ENCODE measurements around the gene LRRC4C. TPM values are rescaled to one million over a fixed set of nuclear protein-coding genes. Genes with fewer than 3 reads are reported as not detected.

Gene LRRC4C
- total RNA-seq, 3 donors from 2014 or later (not counting 1 experiment from before 2014, with no cell fraction given) = not detected

DNA sequence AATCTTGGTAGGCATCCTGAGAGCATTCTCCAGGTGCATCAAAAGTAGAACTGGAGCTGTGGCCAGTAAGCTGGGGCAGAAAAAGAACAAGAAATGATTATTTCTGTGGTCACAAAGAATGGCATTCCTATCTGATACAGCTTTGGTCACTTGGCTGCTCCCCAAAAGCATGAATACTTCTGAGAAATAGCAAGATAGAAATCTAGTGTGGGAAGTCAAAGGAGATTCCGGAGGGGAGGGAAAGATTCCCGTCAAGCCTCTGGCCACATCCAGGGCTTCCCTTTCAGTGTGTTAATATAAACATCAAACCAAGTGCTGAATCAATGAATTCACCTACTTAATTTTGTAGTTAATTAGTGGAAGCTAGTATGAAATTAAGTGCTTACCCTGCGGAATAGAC, 1185.4 kb downstream of the LRRC4C start:
- no peaks in the 10 kb centered on the region for H3K27me3 Mint-ChIP-seq (ENCODE audit: low read depth in 2 of 2)
- Histone ChIP-seq H3K4me3 (ENCODE audit: low read length) (no peak overlapping the region), H3K36me3 (ENCODE audit: control insufficient read depth, insufficient read depth, low read length) (no peaks in the 10 kb centered on the region), H3K27me3 (ENCODE audit: control insufficient read depth, insufficient read depth, low read length) (no peaks in the 10 kb centered on the region), H3K4me1 (ENCODE audit: control insufficient read depth, insufficient read depth, low read length) (no peaks in the 10 kb centered on the region), H3K27ac (ENCODE audit: low read length) (no peak overlapping the region), H3K9me3 (ENCODE audit: control insufficient read depth, insufficient read depth, low read length) (no peaks in the 10 kb centered on the region)
- WGBS (ENCODE audit: insufficient coverage) = 57% methylated on average over 1 of the region's 3 CpGs
- intact Hi-C loops (cut with micrococcal nuclease) = no loop called here
- no peaks in the 10 kb centered on the region for H3K36me3 Mint-ChIP-seq
- TF ChIP-seq, protein P1, sequence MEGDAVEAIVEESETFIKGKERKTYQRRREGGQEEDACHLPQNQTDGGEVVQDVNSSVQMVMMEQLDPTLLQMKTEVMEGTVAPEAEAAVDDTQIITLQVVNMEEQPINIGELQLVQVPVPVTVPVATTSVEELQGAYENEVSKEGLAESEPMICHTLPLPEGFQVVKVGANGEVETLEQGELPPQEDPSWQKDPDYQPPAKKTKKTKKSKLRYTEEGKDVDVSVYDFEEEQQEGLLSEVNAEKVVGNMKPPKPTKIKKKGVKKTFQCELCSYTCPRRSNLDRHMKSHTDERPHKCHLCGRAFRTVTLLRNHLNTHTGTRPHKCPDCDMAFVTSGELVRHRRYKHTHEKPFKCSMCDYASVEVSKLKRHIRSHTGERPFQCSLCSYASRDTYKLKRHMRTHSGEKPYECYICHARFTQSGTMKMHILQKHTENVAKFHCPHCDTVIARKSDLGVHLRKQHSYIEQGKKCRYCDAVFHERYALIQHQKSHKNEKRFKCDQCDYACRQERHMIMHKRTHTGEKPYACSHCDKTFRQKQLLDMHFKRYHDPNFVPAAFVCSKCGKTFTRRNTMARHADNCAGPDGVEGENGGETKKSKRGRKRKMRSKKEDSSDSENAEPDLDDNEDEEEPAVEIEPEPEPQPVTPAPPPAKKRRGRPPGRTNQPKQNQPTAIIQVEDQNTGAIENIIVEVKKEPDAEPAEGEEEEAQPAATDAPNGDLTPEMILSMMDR (IDR thresholded peaks at IDR 0.05) = no peak
- DNase-seq (no peak), ATAC-seq (no peak)
- no peak overlapping the region for H3K4me3 Mint-ChIP-seq
- H3K4me1 Mint-ChIP-seq = no peaks in the 10 kb centered on the region
- H3K9me3 Mint-ChIP-seq = peaks cover 13 to 22% of the 10 kb centered on the region in 2 donors
- H3K27ac Mint-ChIP-seq = no peak overlapping the region

- ATAC-seq = no peak
- H3K9me3 ChIP-seq (ENCODE audit: control insufficient read depth, insufficient read depth, low read length) = no peaks in the 10 kb centered on the region
- peaks cover 13 to 20% of the 10 kb centered on the region in 2 donors for H3K9me3 Mint-ChIP-seq
- 63% methylated on average over 1 of the region's 1 CpG for WGBS (ENCODE audit: insufficient coverage)
- H3K4me3 ChIP-seq (ENCODE audit: low read length) = no peak overlapping the region
- no peak overlapping the region for H3K4me3 Mint-ChIP-seq
- H3K27me3 Mint-ChIP-seq (ENCODE audit: low read depth in 2 of 2) = no peaks in the 10 kb centered on the region
- intact Hi-C loops (cut with micrococcal nuclease) = no loop called here
- no peaks in the 10 kb centered on the region for H3K27me3 ChIP-seq (ENCODE audit: control insufficient read depth, insufficient read depth, low read length)
- no peak overlapping the region for H3K27ac ChIP-seq (ENCODE audit: low read length)
- TF ChIP-seq, protein P1 (IDR thresholded peaks at IDR 0.05) = no peak
- no peak overlapping the region for H3K27ac Mint-ChIP-seq
- DNase-seq = no peak
- H3K4me1 Mint-ChIP-seq = no peaks in the 10 kb centered on the region
- no peaks in the 10 kb centered on the region for H3K36me3 Mint-ChIP-seq
- H3K36me3 ChIP-seq (ENCODE audit: control insufficient read depth, insufficient read depth, low read length) = no peaks in the 10 kb centered on the region
- no peaks in the 10 kb centered on the region for H3K4me1 ChIP-seq (ENCODE audit: control insufficient read depth, insufficient read depth, low read length)
Observed at GRCh38 chr11:40273192-40273732, 1186.2 kb downstream of the LRRC4C start.

DNA sequence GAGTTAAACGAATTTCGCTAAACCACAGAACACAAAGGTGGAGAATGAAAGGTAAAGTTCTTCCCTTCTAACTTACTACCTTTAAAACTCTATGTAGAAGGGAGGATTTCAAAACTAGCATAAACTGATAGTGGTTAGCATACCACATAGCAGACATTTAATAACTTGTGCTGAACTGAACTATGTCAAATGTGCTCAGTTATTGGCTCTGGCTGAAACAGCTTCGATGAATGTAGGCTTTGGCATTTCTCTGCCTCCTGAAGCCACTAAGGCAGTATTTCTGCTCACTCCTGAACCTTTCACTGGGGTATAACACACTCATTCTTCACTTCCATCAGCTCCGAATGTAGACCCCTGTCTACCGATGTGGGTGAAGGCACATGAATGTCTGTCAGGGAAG, 1188.1 kb downstream of the LRRC4C start:
- intact Hi-C loops (cut with micrococcal nuclease) = no loop called here
- Mint-ChIP-seq H3K27ac (no peak overlapping the region), H3K4me3 (no peak overlapping the region), H3K27me3 (ENCODE audit: low read depth in 2 of 2) (no peaks in the 10 kb centered on the region), H3K36me3 (no peaks in the 10 kb centered on the region), H3K9me3 (peaks cover 11 to 13% of the 10 kb centered on the region in 2 donors), H3K4me1 (no peaks in the 10 kb centered on the region)
- no peaks in the 10 kb centered on the region for H3K4me1 ChIP-seq (ENCODE audit: control insufficient read depth, insufficient read depth, low read length)
- no peak overlapping the region for H3K4me3 ChIP-seq (ENCODE audit: low read length)
- no peak overlapping the region for H3K27ac ChIP-seq (ENCODE audit: low read length)
- no peak for ATAC-seq
- no peak for DNase-seq
- WGBS (ENCODE audit: insufficient coverage) = 95% methylated on average over 3 of the region's 5 CpGs
- TF ChIP-seq, protein P1 (IDR thresholded peaks at IDR 0.05) = no peak
- H3K36me3 ChIP-seq (ENCODE audit: control insufficient read depth, insufficient read depth, low read length) = no peaks in the 10 kb centered on the region
- no peaks in the 10 kb centered on the region for H3K9me3 ChIP-seq (ENCODE audit: control insufficient read depth, insufficient read depth, low read length)
- H3K27me3 ChIP-seq (ENCODE audit: control insufficient read depth, insufficient read depth, low read length) = no peaks in the 10 kb centered on the region

GRCh38 chr11:40269865-40270264, 1189.6 kb downstream of the LRRC4C start:
- Mint-ChIP-seq H3K4me3 (no peak overlapping the region), H3K27ac (no peak overlapping the region), H3K4me1 (no peaks in the 10 kb centered on the region), H3K36me3 (peaks cover 9% of the 10 kb centered on the region), H3K9me3 (peaks cover 13% of the 10 kb centered on the region in 2 donors), H3K27me3 (ENCODE audit: low read depth in 2 of 2) (no peaks in the 10 kb centered on the region)
- intact Hi-C loops (cut with micrococcal nuclease) = no loop called here
- H3K27ac ChIP-seq (ENCODE audit: low read length) = no peak overlapping the region
- ATAC-seq (no peak), DNase-seq (no peak)
- H3K27me3 ChIP-seq (ENCODE audit: control insufficient read depth, insufficient read depth, low read length) = no peaks in the 10 kb centered on the region
- H3K4me3 ChIP-seq (ENCODE audit: low read length) = no peak overlapping the region
- no peaks in the 10 kb centered on the region for H3K4me1 ChIP-seq (ENCODE audit: control insufficient read depth, insufficient read depth, low read length)
- H3K9me3 ChIP-seq (ENCODE audit: control insufficient read depth, insufficient read depth, low read length) = no peaks in the 10 kb centered on the region
- TF ChIP-seq, protein P1 (IDR thresholded peaks at IDR 0.05) = no peak
- 95% methylated on average over 1 of the region's 2 CpGs for WGBS (ENCODE audit: insufficient coverage)
- no peaks in the 10 kb centered on the region for H3K36me3 ChIP-seq (ENCODE audit: control insufficient read depth, insufficient read depth, low read length)

Measured in natural killer cell (primary cell).